Stimulated activated CD4-positive, alpha-beta T cell treated with anti-CD3 and anti-CD28 coated beads, Interleukin-1b, Interleukin-23, amount 100 ng/mL, for 4 hours (primary cell): ENCODE results near the gene AASDHPPT.

Experiments used
- DNase-seq, 2 donors: peaks; one replicate each; pipeline ENCODE4 v3.0.0-alpha.2; 2020; ENCODE audit warnings: low read depth in 2 of 2

AASDHPPT gene

DNA sequence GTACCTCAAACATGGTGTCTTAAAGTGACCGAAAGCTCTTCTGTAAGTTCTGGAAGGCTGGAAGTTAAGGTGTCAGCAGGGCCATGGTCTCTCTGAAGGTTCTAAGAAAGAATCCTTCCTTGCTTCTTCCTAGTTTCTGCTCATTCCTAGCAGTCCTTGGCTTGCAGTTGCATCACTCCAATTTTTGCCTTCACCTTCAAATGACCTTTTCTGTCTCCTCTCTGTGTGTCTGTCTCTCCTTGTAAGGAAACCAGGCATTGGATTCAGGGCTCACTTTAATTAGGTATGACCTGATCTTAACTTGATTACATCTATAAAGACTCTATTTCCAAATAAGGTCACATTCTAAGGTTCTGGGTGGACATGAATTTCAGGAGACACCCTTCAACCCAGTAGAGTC lies 8.7 kb downstream of the AASDHPPT start:
- DNase-seq = no peak

- no peak for DNase-seq
Observed at GRCh38 chr11:106086850-106087249, 9.4 kb downstream of the AASDHPPT start.

- peak; percentile 6 to 19 for DNase-seq
Observed at GRCh38 chr11:106087815-106088435, 10.5 kb downstream of the AASDHPPT start.

DNA sequence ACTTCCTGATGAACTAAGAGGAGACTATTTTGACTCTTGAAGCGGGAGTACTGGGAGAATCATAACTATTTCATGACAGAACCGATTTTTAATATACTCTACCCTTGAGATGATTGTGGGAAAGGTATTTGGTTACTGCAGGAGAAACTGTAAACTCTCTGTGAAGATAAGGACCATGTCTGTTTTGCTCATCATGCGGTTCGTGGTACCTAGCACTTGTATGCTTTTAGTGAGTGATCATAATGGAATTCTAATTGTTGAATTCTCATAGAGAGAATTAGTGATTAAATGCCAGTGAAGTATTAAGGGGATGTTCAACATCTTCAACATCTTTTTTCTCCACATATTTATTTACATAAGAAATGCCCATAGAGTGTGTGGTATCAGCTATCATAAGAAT lies 11.4 kb downstream of the AASDHPPT start:
- no peak for DNase-seq

GRCh38 chr11:106091480-106092123 lies 14.1 kb downstream of the AASDHPPT start:
- DNase-seq = no peak

DNA sequence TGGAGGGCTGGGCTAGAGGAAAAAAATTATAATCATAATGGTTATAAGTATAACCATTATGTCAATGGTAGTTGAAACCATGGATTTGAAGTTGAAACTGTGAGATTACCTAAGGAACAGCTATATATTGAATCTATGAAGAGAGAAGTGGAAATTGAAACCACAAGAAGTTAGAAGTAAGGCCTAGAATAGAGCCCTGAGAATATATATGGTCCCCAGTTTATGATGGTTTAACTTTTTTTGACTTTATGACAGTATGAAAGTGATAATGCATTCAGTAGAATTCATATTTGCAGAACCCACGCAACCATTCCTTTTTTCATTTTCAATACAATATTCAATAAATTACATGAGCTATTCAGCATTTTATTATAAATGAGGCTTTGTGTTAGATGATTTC lies 15.0 kb downstream of the AASDHPPT start:
- DNase-seq = no peak

GRCh38 chr11:106098893-106099553 lies 21.6 kb downstream of the AASDHPPT start:
- DNase-seq = no peak

- no peak for DNase-seq
Observed at GRCh38 chr11:106101370-106101769, 23.9 kb downstream of the AASDHPPT start.

GRCh38 chr11:106101819-106102218 lies 24.4 kb downstream of the AASDHPPT start:
- DNase-seq = no peak

GRCh38 chr11:106105986-106106385 lies 28.5 kb downstream of the AASDHPPT start:
- no peak for DNase-seq

GRCh38 chr11:106121570-106122320 lies 44.3 kb downstream of the AASDHPPT start:
- DNase-seq = no peak

GRCh38 chr11:106127604-106128003 lies 50.1 kb downstream of the AASDHPPT start:
- no peak for DNase-seq

DNA sequence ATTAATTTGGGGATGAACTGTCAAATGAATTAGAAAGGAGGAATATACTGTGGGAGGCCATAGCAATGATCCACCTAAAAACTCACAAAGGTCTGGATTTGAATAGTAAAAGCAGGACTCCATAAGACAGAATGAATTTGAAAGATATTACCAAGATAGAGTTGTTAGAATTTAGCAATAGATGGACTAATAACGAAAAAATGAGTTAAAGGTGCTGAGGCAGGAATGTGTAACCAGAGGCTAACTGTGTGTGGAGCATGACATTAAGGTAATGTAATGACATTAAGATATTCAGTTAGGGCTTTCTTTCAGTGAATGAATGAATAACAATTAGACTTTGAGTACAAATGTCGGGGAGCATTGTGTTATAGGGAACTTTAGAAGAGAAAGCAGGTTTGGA lies 51.3 kb downstream of the AASDHPPT start:
- no peak for DNase-seq

DNA sequence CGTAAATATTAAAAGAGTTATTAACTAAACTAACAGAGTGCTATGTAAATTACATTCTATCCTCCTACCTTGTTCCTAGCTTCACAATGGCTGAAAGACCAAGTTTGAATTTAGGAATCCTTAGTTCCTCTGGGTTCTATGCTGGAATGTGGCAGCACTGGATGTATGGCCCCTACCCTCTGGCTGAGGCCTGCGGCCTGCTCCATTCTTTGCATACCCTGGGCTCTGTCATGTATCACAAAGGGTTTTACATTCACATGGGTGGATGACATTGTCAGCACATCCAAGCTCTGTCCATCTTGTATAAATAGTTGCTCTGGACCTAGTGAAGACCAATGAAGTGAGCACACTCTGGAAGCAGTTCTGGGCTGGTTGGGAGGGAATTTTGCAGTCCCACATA lies 54.5 kb downstream of the AASDHPPT start:
- no peak for DNase-seq

DNA sequence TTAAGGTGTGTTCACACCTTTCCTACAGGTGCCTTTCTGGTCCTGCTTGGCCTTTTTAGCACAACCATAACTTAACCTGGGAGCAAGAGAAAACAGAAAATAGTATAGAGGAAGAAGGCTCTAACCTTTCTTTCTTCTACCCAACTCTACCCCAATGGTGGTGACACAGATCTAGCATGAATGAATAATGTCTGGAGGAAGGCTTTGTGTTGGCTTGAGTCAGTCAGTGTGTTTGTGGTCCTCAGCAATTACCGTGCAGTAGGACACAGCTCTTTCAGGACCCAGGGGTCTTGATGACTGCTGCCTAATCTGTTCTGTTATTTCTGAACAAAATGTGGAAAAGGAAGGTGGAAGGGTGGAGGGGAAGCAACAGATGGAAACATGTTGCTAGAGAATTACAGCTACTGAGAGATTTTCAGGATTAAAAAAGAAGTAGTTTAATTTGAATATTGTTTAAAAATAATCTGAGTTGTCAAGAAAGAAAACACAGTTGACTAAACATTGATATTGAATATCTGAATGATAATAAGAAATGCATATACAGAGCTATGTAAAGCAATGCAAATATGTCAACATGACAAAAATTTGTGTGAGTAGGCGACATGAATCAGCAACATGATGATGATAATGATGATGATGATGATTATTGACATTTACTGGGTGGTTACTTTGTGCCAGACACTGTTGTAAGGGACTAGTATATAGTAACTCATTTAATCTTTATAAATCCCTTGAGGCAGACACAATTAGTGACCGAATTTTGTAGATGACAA lies 55.3 kb downstream of the AASDHPPT start:
- DNase-seq = no peak

DNA sequence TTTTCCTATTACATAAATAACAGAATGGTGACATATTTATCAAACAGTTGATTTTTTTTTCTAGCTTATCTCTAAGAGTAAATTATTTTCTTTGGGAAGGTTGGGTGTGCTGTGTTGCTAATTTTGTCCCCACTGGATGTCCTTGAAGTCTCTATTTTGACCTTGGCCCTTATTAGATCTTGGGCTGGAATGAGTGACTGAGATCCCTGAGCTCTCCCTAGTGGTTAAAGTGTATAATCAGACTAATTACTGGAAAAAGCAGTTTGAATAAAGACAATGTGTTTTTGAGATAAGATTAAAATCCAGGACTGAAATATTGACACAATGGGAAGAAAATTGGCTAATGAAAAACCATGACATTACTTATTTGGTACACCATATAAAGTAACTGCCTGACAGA lies 56.1 kb downstream of the AASDHPPT start:
- no peak for DNase-seq

DNA sequence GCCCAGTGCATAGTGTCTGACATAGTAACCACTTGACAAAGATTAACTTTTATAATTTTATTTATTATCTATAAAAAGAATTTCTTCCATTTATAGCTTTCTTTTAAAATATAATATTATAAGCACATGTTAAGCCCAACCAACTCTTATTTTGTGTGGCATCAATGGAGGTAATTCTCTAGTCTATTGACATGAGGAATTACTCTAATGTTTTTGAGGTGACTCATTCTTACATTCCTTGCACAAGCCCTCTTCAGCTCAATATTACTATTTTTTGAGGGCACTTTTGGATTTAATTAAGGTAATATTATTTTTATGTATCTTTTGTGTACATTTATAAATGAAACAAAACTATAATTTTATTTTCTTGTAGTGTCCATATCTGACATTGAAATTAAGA lies 59.6 kb downstream of the AASDHPPT start:
- no peak for DNase-seq

GRCh38 chr11:106137758-106138157 lies 60.3 kb downstream of the AASDHPPT start:
- DNase-seq = no peak
